ENCODE results near the gene HAS3.
"Not testable (repeated sequence)": the region's sequence is repeated elsewhere in the genome, so short reads cannot be mapped to it uniquely, and the experiment has no call there.

The HAS3 gene

GRCh38 chr16:69105501-69106361 lies at the start of gene HAS3:
Gene HAS3 (plus strand): TSS chr16:69105653. CDS start chr16:69109396, 3,743 bp downstream.
- DNase-seq = peak; percentile 57

- no peak for DNase-seq
Measured at GRCh38 chr16:69055980-69056379, 49.5 kb upstream of the HAS3 start.

GRCh38 chr16:69056421-69056820 lies 49.0 kb upstream of the HAS3 start:
- DNase-seq = no peak

GRCh38 chr16:69057400-69058378 lies 47.8 kb upstream of the HAS3 start:
- peak; percentile 17 for DNase-seq

GRCh38 chr16:69063491-69063890 lies 42.0 kb upstream of the HAS3 start:
- not testable (repeated sequence) for DNase-seq

GRCh38 chr16:69064124-69064763 lies 41.2 kb upstream of the HAS3 start:
- no peak for DNase-seq

- DNase-seq = no peak
Measured at GRCh38 chr16:69064764-69065313, 40.6 kb upstream of the HAS3 start.

- no peak for DNase-seq
Measured at GRCh38 chr16:69069504-69069903, 35.9 kb upstream of the HAS3 start.

- no peak for DNase-seq
Measured at GRCh38 chr16:69071036-69071435, 34.4 kb upstream of the HAS3 start.

GRCh38 chr16:69072640-69072974 lies 32.8 kb upstream of the HAS3 start:
- DNase-seq = no peak

GRCh38 chr16:69073181-69073702 lies 32.2 kb upstream of the HAS3 start:
- no peak for DNase-seq

GRCh38 chr16:69077251-69077650 lies 28.2 kb upstream of the HAS3 start:
- DNase-seq = no peak

- no peak for DNase-seq
Measured at GRCh38 chr16:69078073-69078472, 27.4 kb upstream of the HAS3 start.

GRCh38 chr16:69079697-69080096 lies 25.8 kb upstream of the HAS3 start:
- no peak for DNase-seq

GRCh38 chr16:69083306-69083941 lies 22.0 kb upstream of the HAS3 start:
- DNase-seq = no peak

GRCh38 chr16:69084289-69084688 lies 21.2 kb upstream of the HAS3 start:
- no peak for DNase-seq

GRCh38 chr16:69085032-69085695 lies 20.3 kb upstream of the HAS3 start:
- no peak for DNase-seq

- DNase-seq = no peak
Measured at GRCh38 chr16:69087161-69087581, 18.3 kb upstream of the HAS3 start.

GRCh38 chr16:69088684-69089083 lies 16.8 kb upstream of the HAS3 start:
- DNase-seq = no peak

- peak; percentile 70 for DNase-seq
Measured at GRCh38 chr16:69089091-69089910, 16.2 kb upstream of the HAS3 start.

- peak; percentile 55 for DNase-seq
Measured at GRCh38 chr16:69093974-69094373, 11.5 kb upstream of the HAS3 start.
